GM10266 (cell line): ENCODE measurements around the gene TRIM8.

Source experiments
- DNase-seq: peaks from one replicate; pipeline ENCODE4 v3.0.0; 2012; ENCODE audit errors: extremely low spot score
- TF ChIP-seq, protein P1 (sequence below): IDR thresholded peaks from 2 replicates; pipeline ENCODE4 v1.5.1; 2012; ENCODE audit warnings: mild to moderate bottlenecking, low read depth; ENCODE audit not compliant: control insufficient read depth, insufficient read depth; ENCODE audit errors: missing control alignments

TRIM8 gene

GRCh38 chr10:102620591-102621442 is 23.5 kb upstream of the TRIM8 start:
- TF ChIP-seq, protein P1, sequence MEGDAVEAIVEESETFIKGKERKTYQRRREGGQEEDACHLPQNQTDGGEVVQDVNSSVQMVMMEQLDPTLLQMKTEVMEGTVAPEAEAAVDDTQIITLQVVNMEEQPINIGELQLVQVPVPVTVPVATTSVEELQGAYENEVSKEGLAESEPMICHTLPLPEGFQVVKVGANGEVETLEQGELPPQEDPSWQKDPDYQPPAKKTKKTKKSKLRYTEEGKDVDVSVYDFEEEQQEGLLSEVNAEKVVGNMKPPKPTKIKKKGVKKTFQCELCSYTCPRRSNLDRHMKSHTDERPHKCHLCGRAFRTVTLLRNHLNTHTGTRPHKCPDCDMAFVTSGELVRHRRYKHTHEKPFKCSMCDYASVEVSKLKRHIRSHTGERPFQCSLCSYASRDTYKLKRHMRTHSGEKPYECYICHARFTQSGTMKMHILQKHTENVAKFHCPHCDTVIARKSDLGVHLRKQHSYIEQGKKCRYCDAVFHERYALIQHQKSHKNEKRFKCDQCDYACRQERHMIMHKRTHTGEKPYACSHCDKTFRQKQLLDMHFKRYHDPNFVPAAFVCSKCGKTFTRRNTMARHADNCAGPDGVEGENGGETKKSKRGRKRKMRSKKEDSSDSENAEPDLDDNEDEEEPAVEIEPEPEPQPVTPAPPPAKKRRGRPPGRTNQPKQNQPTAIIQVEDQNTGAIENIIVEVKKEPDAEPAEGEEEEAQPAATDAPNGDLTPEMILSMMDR = no peak
- no peak for DNase-seq

GRCh38 chr10:102621443-102622325 is 22.6 kb upstream of the TRIM8 start:
- TF ChIP-seq, protein P1 = no peak
- DNase-seq = no peak

DNA sequence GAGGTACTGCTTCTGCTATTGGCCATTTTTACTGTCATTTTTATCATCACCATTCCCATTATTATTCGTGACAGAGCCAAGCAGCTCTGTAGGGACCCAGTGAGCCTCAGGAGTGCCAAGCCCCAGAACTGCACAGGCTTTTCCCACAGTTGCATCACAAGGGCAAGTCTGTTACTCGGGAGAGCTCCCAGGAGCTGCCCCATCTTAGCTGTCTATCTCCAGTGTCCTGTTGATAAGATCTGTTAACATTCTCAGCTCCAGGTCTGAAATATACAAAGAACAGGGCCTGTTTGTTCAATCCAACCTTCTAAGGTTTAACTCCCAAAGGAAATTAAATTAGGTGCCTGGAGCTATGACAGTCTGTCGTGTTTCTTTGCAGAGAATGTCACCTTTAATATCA is 20.2 kb upstream of the TRIM8 start:
- TF ChIP-seq, protein P1 = no peak
- DNase-seq = no peak

GRCh38 chr10:102624751-102625645 is 19.3 kb upstream of the TRIM8 start:
- no peak for DNase-seq
- TF ChIP-seq, protein P1 = no peak

DNA sequence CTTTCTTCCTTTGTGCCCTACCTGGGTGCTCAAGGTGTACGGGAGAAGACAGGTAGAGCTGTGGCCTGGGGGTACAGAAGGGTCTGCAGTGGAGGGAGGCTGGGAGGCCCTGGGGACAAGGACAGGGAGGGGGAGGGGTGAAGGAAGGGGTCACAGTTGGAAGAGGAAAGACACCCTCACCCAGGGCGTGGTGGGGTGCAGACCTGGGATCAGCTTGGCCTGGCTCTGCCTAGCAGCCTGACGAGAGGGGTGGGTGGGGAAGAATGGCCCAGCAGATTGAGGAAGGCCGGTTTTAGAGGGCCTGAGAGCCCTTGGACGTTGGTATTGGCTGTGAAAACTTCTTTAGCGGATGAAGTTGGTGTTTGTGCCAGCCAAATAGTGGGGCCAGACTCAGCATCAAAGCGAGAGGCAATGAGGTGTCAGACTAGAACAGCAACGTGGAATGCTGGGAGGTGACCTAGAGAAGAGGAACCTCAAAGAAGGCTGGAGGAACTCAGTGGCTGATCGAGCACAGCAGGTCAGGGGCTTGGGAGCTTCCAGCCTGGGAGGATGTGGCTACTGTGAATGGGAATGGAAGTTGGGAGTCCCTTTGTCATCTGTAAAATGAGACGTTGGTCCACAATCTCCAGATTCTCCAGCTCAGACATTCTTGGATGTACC is 18.1 kb upstream of the TRIM8 start:
- no peak for DNase-seq
- TF ChIP-seq, protein P1 = no peak

DNA sequence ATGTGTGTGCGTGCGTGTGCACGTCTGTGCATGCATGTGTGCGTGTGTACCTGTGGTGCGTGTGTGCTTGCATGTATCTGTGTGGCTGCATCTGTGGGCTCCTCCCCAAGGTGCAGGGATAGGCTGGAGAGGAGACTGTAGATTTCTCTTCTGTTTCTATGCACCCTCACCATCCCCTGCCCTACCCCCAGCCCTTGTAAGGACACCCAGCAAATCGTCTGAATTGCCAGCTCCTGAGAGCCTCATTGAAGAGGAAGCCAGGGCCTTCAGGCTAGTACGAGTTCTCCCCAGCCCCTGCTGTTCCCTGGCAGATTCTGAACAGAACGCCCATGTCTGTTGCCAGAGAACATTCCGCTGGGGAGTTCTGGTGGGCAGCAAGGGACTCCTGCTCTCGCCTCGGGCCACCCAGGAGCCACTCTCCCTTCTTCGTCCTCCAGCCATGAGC is 17.0 kb upstream of the TRIM8 start:
- DNase-seq = no peak
- TF ChIP-seq, protein P1 = no peak
